ENCODE measurements around the gene RABGAP1.

- no peak for TF ChIP-seq CTCF (conservative IDR thresholded peaks at IDR 0.05; ENCODE audit: low read length)
- no peak for TF ChIP-seq EZH2phosphoT487 (IDR thresholded peaks at IDR 0.05; ENCODE audit: borderline replicate concordance, low read depth, low read length)
Observed at GRCh38 chr9:123113185-123113584, 172.4 kb downstream of the RABGAP1 start.
